ENCODE results near the gene SBNO1. TPM values are rescaled to one million over a fixed set of nuclear protein-coding genes. Genes with fewer than 3 reads are reported as not detected.
A peak's percentile ranks its signal among the peaks of the same experiment; 100 is the strongest.

Gene SBNO1
- total RNA-seq, 2 experiments from 2014 or later, result 44.3 to 45.4 TPM

GRCh38 chr12:123282111-123282510 is 82.5 kb downstream of the SBNO1 start:
- no peak overlapping the region for H3K27ac Mint-ChIP-seq
- DNase-seq (no peak), ATAC-seq (no peak)
- POLR2A ChIA-PET, result interaction anchor here (1.1 kb wide), 1 partner anchor 53 kb away, joined by 3 read pairs; no protein-coding TSS in a partner anchor
- TF ChIP-seq CTCF (IDR thresholded peaks at IDR 0.05), result no peak
- CTCF ChIA-PET, result interaction anchor here (0.8 kb wide), 1 partner anchor 70 kb away, joined by 3 read pairs; no protein-coding TSS in a partner anchor
- H3K36me3 Mint-ChIP-seq (ENCODE audit: low read depth), result no peaks in the 10 kb centered on the region
- H3K4me1 Mint-ChIP-seq (ENCODE audit: low read depth), result peaks cover 4% of the 10 kb centered on the region
- H3K9me3 Mint-ChIP-seq, result no peaks in the 10 kb centered on the region
- H3K27me3 Mint-ChIP-seq, result no peaks in the 10 kb centered on the region
- H3K4me3 Mint-ChIP-seq, result no peak overlapping the region
- intact Hi-C loops (cut with micrococcal nuclease), result no loop called here

- no peak for ATAC-seq
- intact Hi-C loops (cut with micrococcal nuclease), result no loop called here
Measured at GRCh38 chr12:123280971-123281370, 83.7 kb downstream of the SBNO1 start.

GRCh38 chr12:123278101-123278627 is 86.5 kb downstream of the SBNO1 start:
- Mint-ChIP-seq H3K4me1 (ENCODE audit: low read depth) (peaks cover 4% of the 10 kb centered on the region), H3K4me3 (no peak overlapping the region), H3K9me3 (no peaks in the 10 kb centered on the region), H3K36me3 (ENCODE audit: low read depth) (no peaks in the 10 kb centered on the region), H3K27me3 (no peaks in the 10 kb centered on the region), H3K27ac (peak overlapping the region; percentile 55)
- ChIA-PET CTCF (interaction anchor here (0.6 kb wide), 1 partner anchor 134 kb away, joined by 3 read pairs; no protein-coding TSS in a partner anchor), POLR2A (interaction anchor here (0.9 to 1.5 kb wide), 2 partner anchors 10 to 11 kb away, joined by 3 read pairs; no protein-coding TSS in a partner anchor)
- TF ChIP-seq CTCF (IDR thresholded peaks at IDR 0.05), result no peak
- DNase-seq, result peak; percentile 53
- intact Hi-C loops (cut with micrococcal nuclease), result no loop called here
- ATAC-seq, result peak; percentile 86

More at GRCh38 chr12:123280971-123281370, 83.7 kb downstream of the SBNO1 start:
- no peak for DNase-seq
- Mint-ChIP-seq H3K4me3 (no peak overlapping the region), H3K27ac (no peak overlapping the region), H3K36me3 (ENCODE audit: low read depth) (no peaks in the 10 kb centered on the region), H3K4me1 (ENCODE audit: low read depth) (peaks cover 4% of the 10 kb centered on the region), H3K9me3 (no peaks in the 10 kb centered on the region), H3K27me3 (no peaks in the 10 kb centered on the region)
- ChIA-PET POLR2A (interaction anchor here (0.6 kb wide), 1 partner anchor 600 kb away, joined by 3 read pairs; no protein-coding TSS in a partner anchor), CTCF (interaction anchor here (1.0 kb wide), 1 partner anchor 43 kb away, joined by 4 read pairs; no protein-coding TSS in a partner anchor)
- no peak for TF ChIP-seq CTCF (IDR thresholded peaks at IDR 0.05)

- intact Hi-C loops (cut with micrococcal nuclease), result no loop called here
- peaks cover 20% of the 10 kb centered on the region for H3K4me1 Mint-ChIP-seq (ENCODE audit: low read depth)
- no peak overlapping the region for H3K27ac Mint-ChIP-seq
- no peak for ATAC-seq
- no peak for DNase-seq
- H3K36me3 Mint-ChIP-seq (ENCODE audit: low read depth), result peaks cover 7% of the 10 kb centered on the region
- H3K9me3 Mint-ChIP-seq, result no peaks in the 10 kb centered on the region
- no peak for TF ChIP-seq CTCF (IDR thresholded peaks at IDR 0.05)
- ChIA-PET CTCF (no interaction called here), POLR2A (no interaction called here)
- no peaks in the 10 kb centered on the region for H3K27me3 Mint-ChIP-seq
- peak overlapping the region; percentile 29 for H3K4me3 Mint-ChIP-seq
Measured at GRCh38 chr12:123273166-123273565, 91.5 kb downstream of the SBNO1 start.

DNA sequence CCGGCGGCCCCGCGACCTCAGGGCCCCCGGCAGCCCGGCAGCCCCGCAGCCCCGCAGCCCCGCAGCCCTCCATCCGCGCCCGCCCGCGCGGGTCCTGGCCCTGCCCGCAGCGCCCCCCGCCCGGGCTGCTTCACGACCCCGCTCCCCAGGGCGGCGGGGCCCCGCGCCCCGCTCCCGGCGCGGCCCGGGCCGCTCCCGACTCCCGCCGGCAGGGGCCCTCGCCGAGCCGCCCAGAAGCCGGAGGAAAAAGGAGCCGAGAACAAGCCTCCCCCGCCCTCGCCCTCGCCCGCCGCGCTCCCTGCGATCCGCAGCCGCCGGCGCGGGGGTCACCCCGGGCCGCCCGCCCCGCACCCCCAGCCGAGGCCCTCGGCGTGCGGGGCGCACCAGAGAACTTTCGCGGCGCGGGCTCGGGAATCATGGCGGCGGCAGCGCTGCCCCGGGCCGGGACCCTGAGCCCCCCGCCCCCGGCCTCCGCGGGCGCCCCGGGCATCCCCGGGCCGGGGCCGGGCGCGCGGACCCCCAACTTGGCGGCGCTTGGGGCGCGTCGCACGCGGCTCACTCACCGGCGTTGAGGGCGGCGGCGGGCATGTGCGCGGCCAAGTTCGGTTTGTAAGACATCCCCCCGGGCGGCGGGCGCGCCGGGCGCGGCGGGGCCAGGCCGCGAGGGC is 93.5 kb downstream of the SBNO1 start:
- peak; percentile 82 for DNase-seq
- Mint-ChIP-seq H3K36me3 (ENCODE audit: low read depth) (peaks cover 7% of the 10 kb centered on the region), H3K27ac (no peak overlapping the region), H3K9me3 (no peaks in the 10 kb centered on the region), H3K4me3 (no peak overlapping the region), H3K27me3 (no peaks in the 10 kb centered on the region), H3K4me1 (ENCODE audit: low read depth) (peaks cover 19% of the 10 kb centered on the region)
- ATAC-seq, result peak; percentile 81
- POLR2A ChIA-PET, result interaction anchor here (1.6 kb wide), 1 partner anchor 85 kb away, joined by 4 read pairs; no protein-coding TSS in a partner anchor
- intact Hi-C loops (cut with micrococcal nuclease), result no loop called here
- CTCF ChIA-PET, result interaction anchor here (1.4 to 2.8 kb wide), 3 partner anchors 23 to 332 kb away, joined by 3 to 12 read pairs (median 3); partner anchors contain the start of genes MPHOSPH9 and MTRFR
- TF ChIP-seq CTCF (IDR thresholded peaks at IDR 0.05), result peak; percentile 25

Measured in activated CD8-positive, alpha-beta T cell treated with anti-CD3 and anti-CD28 coated beads for 36 hours (primary cell).